Vagina (tissue), 2 donors: ENCODE results near the gene STRIT1. TPM values are rescaled to one million over a fixed set of nuclear protein-coding genes. Genes with fewer than 3 reads are reported as not detected.

Experiments used
- DNase-seq, 2 donors: peaks; one replicate each; pipeline ENCODE4 v3.0.0-alpha.2; 2017; ENCODE audit errors: extremely low spot score in 2 of 2
- H3K27ac ChIP-seq: fragments of 200-600 bp; sonication (generic); one replicate; pipeline ENCODE4 v1.5.1; 2019
- H3K27me3 ChIP-seq: fragments of 200-600 bp; sonication (generic); one replicate; pipeline ENCODE4 v1.5.1; 2019
- H3K36me3 ChIP-seq, 2 donors: fragments of 200-600 bp; sonication (generic); one replicate each; pipeline ENCODE4 v1.5.1; 2017 to 2019
- H3K4me1 ChIP-seq: fragments of 200-600 bp; sonication (generic); one replicate; pipeline ENCODE4 v1.5.1; 2019
- H3K4me3 ChIP-seq, 2 donors: fragments of 200-600 bp; sonication (generic); 1 replicate in 1 of 2; 2 replicates in 1 of 2; pipeline ENCODE4 v1.5.1; 2016 to 2019
- H3K9me3 ChIP-seq: fragments of 200-600 bp; sonication (generic); one replicate; pipeline ENCODE4 v1.5.1; 2019
- POLR2A ChIP-seq, 2 donors: fragments of 450-650 bp; IDR thresholded peaks; one replicate each; pipeline ENCODE4 v1.6.1; 2017; ENCODE audit warnings: antibody characterized with exemption in 2 of 2, mild to moderate bottlenecking in 2 of 2, moderate library complexity in 2 of 2
- POLR2AphosphoS5 ChIP-seq, 2 donors: sonication (generic); formaldehyde crosslinking; IDR thresholded peaks; one replicate each; pipeline ENCODE4 v1.9.0; 2017; ENCODE audit warnings: antibody characterized with exemption in 2 of 2, mild to moderate bottlenecking in 2 of 2, low read depth in 1 of 2; ENCODE audit not compliant: insufficient read depth in 1 of 2
- intact Hi-C: fragments of 100-400 bp; cut with DNase I; formaldehyde crosslinking; loops from one replicate; pipeline ENCODE4 v1.15.1; 2023
- total RNA-seq: library from RNA; depleted of rRNA; stranded (reverse); fragments of >200 nt; gene quantifications from one replicate; pipeline ENCODE4 v1.2.3, GENCODE V29; 2016
- TF ChIP-seq, protein P1 (sequence below), 3 experiments: fragments of 450-650 bp in 2 of 3; fragments of 200-600 bp in 1 of 3; sonication (generic) in 1 of 3; IDR thresholded peaks; one replicate each; pipeline ENCODE4 v1.5.1; 2017 to 2019; ENCODE audit warnings: antibody characterized with exemption in 3 of 3, mild to moderate bottlenecking in 2 of 3, moderate library complexity in 2 of 3

Gene STRIT1
- total RNA-seq, 1 donor from 2014 or later, result not detected

DNA sequence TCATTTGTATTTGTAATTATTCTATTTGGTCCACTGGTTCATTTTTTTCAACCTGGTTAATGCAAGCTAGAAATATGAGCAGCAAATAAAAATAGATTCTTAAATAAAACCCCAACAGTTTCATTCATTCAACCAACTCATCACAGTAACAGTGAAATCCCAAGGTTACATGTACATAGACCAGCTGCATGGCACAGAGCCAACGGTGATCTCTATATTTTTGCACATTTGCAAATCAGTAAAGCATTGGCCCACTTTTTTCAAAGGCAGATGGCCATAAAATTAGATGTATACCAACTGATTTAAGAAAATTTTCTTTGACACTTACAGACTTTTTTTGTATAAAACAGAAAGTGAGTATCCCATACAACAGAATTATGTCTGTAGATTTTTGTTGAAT lies 49.3 kb downstream of the STRIT1 start:
- no peaks in the 10 kb centered on the region for H3K36me3 ChIP-seq
- intact Hi-C loops, result loop anchor here (5.0 kb wide), 1 partner anchor 1338 kb away; no protein-coding TSS in a partner anchor
- no peak for TF ChIP-seq POLR2AphosphoS5 (IDR thresholded peaks at IDR 0.05; ENCODE audit: insufficient read depth in 1 of 2, low read depth in 1 of 2)
- TF ChIP-seq POLR2A (IDR thresholded peaks at IDR 0.05), result no peak
- TF ChIP-seq, protein P1, sequence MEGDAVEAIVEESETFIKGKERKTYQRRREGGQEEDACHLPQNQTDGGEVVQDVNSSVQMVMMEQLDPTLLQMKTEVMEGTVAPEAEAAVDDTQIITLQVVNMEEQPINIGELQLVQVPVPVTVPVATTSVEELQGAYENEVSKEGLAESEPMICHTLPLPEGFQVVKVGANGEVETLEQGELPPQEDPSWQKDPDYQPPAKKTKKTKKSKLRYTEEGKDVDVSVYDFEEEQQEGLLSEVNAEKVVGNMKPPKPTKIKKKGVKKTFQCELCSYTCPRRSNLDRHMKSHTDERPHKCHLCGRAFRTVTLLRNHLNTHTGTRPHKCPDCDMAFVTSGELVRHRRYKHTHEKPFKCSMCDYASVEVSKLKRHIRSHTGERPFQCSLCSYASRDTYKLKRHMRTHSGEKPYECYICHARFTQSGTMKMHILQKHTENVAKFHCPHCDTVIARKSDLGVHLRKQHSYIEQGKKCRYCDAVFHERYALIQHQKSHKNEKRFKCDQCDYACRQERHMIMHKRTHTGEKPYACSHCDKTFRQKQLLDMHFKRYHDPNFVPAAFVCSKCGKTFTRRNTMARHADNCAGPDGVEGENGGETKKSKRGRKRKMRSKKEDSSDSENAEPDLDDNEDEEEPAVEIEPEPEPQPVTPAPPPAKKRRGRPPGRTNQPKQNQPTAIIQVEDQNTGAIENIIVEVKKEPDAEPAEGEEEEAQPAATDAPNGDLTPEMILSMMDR (IDR thresholded peaks at IDR 0.05), result no peak
- no peaks in the 10 kb centered on the region for H3K4me1 ChIP-seq
- DNase-seq, result no peak
- H3K27me3 ChIP-seq, result no peaks in the 10 kb centered on the region
- no peak overlapping the region for H3K27ac ChIP-seq
- H3K4me3 ChIP-seq, result no peak overlapping the region
- peaks cover 3% of the 10 kb centered on the region for H3K9me3 ChIP-seq

DNA sequence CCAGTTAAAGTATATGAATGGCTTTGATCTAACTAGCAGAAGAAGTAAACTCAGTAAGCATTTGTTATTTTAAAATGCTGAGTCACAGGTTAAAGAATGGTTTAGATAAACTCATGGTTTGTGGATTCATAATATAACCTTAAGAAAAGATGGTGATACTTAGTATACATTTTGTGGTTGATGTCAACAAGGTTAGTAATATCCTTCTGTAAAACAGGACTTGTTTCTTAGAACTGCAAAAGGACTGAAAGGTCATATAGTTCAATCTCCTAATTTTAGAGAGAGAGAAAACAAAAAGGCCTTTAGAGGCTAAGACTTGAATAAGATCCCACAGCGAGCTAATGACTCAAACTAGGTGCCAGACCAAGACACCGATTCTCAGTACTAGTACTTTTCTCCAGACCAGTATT lies 50.0 kb downstream of the STRIT1 start:
- intact Hi-C loops, result loop anchor here (5.0 kb wide), 1 partner anchor 1339 kb away; no protein-coding TSS in a partner anchor
- DNase-seq, result no peak
- no peak overlapping the region for H3K4me3 ChIP-seq
- no peaks in the 10 kb centered on the region for H3K36me3 ChIP-seq
- TF ChIP-seq POLR2AphosphoS5 (IDR thresholded peaks at IDR 0.05; ENCODE audit: insufficient read depth in 1 of 2, low read depth in 1 of 2), result no peak
- no peak for TF ChIP-seq POLR2A (IDR thresholded peaks at IDR 0.05)
- TF ChIP-seq, protein P1 (IDR thresholded peaks at IDR 0.05), result no peak
- H3K9me3 ChIP-seq, result no peaks in the 10 kb centered on the region
- no peak overlapping the region for H3K27ac ChIP-seq
- H3K27me3 ChIP-seq, result no peaks in the 10 kb centered on the region
- no peaks in the 10 kb centered on the region for H3K4me1 ChIP-seq

DNA sequence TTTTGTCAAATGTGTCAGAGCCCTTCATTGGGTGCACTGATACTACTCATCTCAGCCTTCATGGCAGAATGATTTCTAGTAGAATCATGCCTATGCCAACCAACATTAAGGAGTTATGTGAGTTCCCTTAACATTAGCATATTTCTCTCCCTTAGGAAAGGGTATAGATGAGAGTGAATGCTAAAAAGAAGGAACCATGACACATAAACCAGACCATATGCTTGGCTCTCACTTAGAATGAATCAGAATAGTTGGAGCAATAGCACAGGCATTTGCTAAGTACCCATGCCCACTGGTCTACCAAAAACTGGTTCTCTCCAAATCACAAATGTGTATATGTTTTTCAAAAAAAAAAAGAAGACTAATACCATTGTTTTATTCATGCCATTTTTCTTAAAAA lies 51.1 kb downstream of the STRIT1 start:
- no peak for TF ChIP-seq POLR2A (IDR thresholded peaks at IDR 0.05)
- TF ChIP-seq POLR2AphosphoS5 (IDR thresholded peaks at IDR 0.05; ENCODE audit: insufficient read depth in 1 of 2, low read depth in 1 of 2), result no peak
- TF ChIP-seq, protein P1 (IDR thresholded peaks at IDR 0.05), result no peak
- intact Hi-C loops, result loop anchor here (5.0 kb wide), 1 partner anchor 1340 kb away; no protein-coding TSS in a partner anchor
- no peaks in the 10 kb centered on the region for H3K27me3 ChIP-seq
- H3K4me1 ChIP-seq, result no peaks in the 10 kb centered on the region
- no peaks in the 10 kb centered on the region for H3K9me3 ChIP-seq
- DNase-seq, result no peak
- no peak overlapping the region for H3K27ac ChIP-seq
- H3K36me3 ChIP-seq, result no peaks in the 10 kb centered on the region
- no peak overlapping the region for H3K4me3 ChIP-seq

DNA sequence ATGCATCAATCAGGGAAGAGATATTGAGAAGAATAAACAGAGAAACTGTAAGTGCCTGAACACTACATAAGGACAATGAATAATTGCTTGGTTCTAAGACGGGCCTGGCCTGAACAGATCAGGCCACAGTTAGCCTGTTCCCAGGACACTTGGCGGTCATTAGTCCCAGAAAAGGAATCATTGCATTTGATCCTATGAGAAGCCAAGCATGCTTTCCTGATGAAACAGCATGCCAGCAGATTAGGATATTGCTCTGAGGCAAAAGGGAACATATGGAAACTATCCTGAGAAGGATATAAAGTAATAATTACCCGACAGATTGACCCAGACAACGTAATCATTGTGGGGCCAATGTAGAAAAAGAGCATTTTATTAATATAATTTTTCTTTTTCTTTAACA lies 51.9 kb downstream of the STRIT1 start:
- no peaks in the 10 kb centered on the region for H3K36me3 ChIP-seq
- H3K27me3 ChIP-seq, result no peaks in the 10 kb centered on the region
- no peak for DNase-seq
- intact Hi-C loops, result loop anchor here (5.0 kb wide), 1 partner anchor 1341 kb away; no protein-coding TSS in a partner anchor
- TF ChIP-seq POLR2A (IDR thresholded peaks at IDR 0.05) (no peak), POLR2AphosphoS5 (IDR thresholded peaks at IDR 0.05; ENCODE audit: insufficient read depth in 1 of 2, low read depth in 1 of 2) (no peak)
- TF ChIP-seq, protein P1 (IDR thresholded peaks at IDR 0.05), result no peak
- H3K9me3 ChIP-seq, result no peaks in the 10 kb centered on the region
- H3K4me1 ChIP-seq, result no peaks in the 10 kb centered on the region
- H3K27ac ChIP-seq, result no peak overlapping the region
- no peak overlapping the region for H3K4me3 ChIP-seq

Other genes with a start within 250 kb of the STRIT1 start
- 18.4 TPM for gene MME, start 213.4 kb downstream of the STRIT1 start, total RNA-seq